ENCODE results near the gene PRR13. TPM values are rescaled to one million over a fixed set of nuclear protein-coding genes. Genes with fewer than 3 reads are reported as not detected.

Gene PRR13
- total and polyA plus RNA-seq, 2 of the 13 experiments (the other 11 are each of a cell fraction or from before 2014, with no cell fraction given) = 65.0 to 102 TPM

DNA sequence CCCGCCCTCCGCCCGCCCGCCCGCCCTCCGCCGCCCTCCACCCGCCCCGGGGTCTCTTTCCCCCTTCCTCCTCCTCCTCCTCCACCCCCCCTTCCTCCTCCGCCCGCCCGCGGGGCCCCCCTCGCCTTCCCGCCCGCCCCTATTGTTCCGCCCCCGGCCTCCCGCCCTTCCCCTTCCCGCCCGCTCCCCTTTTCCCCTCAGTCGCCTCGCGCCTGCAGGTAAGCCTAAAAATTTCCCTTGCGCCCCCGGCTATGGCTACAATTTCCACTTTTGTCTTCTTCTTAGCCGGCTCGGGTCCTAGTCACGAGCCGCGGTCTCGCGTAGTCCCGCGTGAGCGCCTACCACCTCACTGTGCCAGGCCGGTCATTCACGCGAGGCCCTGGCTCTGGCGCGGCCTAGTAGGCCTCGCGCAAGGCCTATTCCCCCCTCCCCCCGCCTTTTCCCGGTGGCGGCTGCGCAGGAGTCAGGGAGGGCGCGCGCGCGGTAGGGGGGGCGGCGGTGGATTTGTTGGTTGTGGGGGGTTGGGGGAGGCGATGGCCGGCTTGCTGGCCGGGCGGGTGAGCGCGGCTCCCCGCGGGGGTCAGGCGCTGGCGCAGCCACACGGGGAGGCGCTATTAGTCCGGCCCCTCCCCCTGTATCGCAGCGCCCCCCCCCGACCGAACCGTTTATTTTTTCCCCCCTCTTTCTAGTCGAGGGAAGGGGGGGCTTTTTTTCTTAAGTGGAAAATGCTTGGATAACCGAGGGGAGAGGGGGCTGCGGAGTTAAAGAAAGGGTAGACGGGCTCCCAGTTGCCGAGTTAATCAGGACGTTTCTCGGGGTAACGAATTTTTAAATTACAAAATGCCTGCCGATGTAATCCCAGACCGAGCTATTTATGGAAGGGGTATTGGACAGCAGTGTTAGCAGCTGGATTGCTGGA, 10.9 kb downstream of the PRR13 start (continued):
- TF ChIP-seq, protein P1, sequence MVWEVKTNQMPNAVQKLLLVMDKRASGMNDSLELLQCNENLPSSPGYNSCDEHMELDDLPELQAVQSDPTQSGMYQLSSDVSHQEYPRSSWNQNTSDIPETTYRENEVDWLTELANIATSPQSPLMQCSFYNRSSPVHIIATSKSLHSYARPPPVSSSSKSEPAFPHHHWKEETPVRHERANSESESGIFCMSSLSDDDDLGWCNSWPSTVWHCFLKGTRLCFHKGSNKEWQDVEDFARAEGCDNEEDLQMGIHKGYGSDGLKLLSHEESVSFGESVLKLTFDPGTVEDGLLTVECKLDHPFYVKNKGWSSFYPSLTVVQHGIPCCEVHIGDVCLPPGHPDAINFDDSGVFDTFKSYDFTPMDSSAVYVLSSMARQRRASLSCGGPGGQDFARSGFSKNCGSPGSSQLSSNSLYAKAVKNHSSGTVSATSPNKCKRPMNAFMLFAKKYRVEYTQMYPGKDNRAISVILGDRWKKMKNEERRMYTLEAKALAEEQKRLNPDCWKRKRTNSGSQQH (CRISPR knock-in tag; IDR thresholded peaks at IDR 0.05; ENCODE audit: low read depth) = peak; percentile 87; the same call in 1 of the 2 replicates
- TF ChIP-seq ZNF768 (CRISPR knock-in tag; IDR thresholded peaks at IDR 0.05) (peak; percentile 70; the same call in 1 of the 2 replicates), CBX5 (CRISPR knock-in tag; IDR thresholded peaks at IDR 0.05; ENCODE audit: borderline replicate concordance) (no peak), ZNF790 (CRISPR knock-in tag; IDR thresholded peaks at IDR 0.05; ENCODE audit: borderline replicate concordance) (0 out of 2 replicates have a peak, but pooled peaks have one; percentile 42), YY1 (IDR thresholded peaks at IDR 0.05; ENCODE audit: insufficient read depth, insufficient replicate concordance, low read depth, low read length) (peak; percentile 53), ZNF101 (CRISPR knock-in tag; IDR thresholded peaks at IDR 0.05; ENCODE audit: borderline replicate concordance, low read depth) (no peak), LCORL (IDR thresholded peaks at IDR 0.05) (peak; percentile 100), LCORL (CRISPR knock-in tag; IDR thresholded peaks at IDR 0.05) (no peak), SMC3 (IDR thresholded peaks at IDR 0.05; ENCODE audit: low read length) (no peak), CENPX (CRISPR knock-in tag; IDR thresholded peaks at IDR 0.05) (no peak), NKX3-1 (CRISPR knock-in tag; IDR thresholded peaks at IDR 0.05) (peak; percentile 52; the same call in 1 of the 2 replicates), ERF (CRISPR knock-in tag; IDR thresholded peaks at IDR 0.05) (no peak), BORCS8-MEF2B (CRISPR knock-in tag; IDR thresholded peaks at IDR 0.05) (peak; percentile 74; the same call in 1 of the 2 replicates), CBX2 (IDR thresholded peaks at IDR 0.05; ENCODE audit: low read depth, low read length) (no peak), CBX2 (CRISPR knock-in tag; IDR thresholded peaks at IDR 0.05; ENCODE audit: low read depth) (no peak)
- TF ChIP-seq, protein P2, sequence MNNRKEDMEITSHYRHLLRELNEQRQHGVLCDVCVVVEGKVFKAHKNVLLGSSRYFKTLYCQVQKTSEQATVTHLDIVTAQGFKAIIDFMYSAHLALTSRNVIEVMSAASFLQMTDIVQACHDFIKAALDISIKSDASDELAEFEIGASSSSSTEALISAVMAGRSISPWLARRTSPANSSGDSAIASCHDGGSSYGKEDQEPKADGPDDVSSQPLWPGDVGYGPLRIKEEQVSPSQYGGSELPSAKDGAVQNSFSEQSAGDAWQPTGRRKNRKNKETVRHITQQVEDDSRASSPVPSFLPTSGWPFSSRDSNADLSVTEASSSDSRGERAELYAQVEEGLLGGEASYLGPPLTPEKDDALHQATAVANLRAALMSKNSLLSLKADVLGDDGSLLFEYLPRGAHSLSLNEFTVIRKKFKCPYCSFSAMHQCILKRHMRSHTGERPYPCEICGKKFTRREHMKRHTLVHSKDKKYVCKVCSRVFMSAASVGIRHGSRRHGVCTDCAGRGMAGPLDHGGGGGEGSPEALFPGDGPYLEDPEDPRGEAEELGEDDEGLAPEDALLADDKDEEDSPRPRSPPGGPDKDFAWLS (CRISPR knock-in tag; IDR thresholded peaks at IDR 0.05; ENCODE audit: borderline replicate concordance) = no peak
- TF ChIP-seq, protein P3, sequence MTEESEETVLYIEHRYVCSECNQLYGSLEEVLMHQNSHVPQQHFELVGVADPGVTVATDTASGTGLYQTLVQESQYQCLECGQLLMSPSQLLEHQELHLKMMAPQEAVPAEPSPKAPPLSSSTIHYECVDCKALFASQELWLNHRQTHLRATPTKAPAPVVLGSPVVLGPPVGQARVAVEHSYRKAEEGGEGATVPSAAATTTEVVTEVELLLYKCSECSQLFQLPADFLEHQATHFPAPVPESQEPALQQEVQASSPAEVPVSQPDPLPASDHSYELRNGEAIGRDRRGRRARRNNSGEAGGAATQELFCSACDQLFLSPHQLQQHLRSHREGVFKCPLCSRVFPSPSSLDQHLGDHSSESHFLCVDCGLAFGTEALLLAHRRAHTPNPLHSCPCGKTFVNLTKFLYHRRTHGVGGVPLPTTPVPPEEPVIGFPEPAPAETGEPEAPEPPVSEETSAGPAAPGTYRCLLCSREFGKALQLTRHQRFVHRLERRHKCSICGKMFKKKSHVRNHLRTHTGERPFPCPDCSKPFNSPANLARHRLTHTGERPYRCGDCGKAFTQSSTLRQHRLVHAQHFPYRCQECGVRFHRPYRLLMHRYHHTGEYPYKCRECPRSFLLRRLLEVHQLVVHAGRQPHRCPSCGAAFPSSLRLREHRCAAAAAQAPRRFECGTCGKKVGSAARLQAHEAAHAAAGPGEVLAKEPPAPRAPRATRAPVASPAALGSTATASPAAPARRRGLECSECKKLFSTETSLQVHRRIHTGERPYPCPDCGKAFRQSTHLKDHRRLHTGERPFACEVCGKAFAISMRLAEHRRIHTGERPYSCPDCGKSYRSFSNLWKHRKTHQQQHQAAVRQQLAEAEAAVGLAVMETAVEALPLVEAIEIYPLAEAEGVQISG (CRISPR knock-in tag; IDR thresholded peaks at IDR 0.05) = peak; percentile 78
- TF ChIP-seq, protein P4, sequence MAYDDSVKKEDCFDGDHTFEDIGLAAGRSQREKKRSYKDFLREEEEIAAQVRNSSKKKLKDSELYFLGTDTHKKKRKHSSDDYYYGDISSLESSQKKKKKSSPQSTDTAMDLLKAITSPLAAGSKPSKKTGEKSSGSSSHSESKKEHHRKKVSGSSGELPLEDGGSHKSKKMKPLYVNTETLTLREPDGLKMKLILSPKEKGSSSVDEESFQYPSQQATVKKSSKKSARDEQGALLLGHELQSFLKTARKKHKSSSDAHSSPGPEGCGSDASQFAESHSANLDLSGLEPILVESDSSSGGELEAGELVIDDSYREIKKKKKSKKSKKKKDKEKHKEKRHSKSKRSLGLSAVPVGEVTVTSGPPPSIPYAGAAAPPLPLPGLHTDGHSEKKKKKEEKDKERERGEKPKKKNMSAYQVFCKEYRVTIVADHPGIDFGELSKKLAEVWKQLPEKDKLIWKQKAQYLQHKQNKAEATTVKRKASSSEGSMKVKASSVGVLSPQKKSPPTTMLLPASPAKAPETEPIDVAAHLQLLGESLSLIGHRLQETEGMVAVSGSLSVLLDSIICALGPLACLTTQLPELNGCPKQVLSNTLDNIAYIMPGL (CRISPR knock-in tag; IDR thresholded peaks at IDR 0.05; ENCODE audit: borderline replicate concordance in 1 of 2, low read depth in 1 of 2) = peak in 1 of 2 experiments; percentile 86; a peak in 3 of 4 replicates
- TF ChIP-seq, protein P5, sequence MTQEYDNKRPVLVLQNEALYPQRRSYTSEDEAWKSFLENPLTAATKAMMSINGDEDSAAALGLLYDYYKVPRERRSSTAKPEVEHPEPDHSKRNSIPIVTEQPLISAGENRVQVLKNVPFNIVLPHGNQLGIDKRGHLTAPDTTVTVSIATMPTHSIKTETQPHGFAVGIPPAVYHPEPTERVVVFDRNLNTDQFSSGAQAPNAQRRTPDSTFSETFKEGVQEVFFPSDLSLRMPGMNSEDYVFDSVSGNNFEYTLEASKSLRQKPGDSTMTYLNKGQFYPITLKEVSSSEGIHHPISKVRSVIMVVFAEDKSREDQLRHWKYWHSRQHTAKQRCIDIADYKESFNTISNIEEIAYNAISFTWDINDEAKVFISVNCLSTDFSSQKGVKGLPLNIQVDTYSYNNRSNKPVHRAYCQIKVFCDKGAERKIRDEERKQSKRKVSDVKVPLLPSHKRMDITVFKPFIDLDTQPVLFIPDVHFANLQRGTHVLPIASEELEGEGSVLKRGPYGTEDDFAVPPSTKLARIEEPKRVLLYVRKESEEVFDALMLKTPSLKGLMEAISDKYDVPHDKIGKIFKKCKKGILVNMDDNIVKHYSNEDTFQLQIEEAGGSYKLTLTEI (CRISPR knock-in tag; conservative IDR thresholded peaks at IDR 0.05) = no peak

All from HepG2 (cell line).